Esophagus mucosa (tissue), 1 donor: ENCODE results near the gene TCF4. TPM values are rescaled to one million over a fixed set of nuclear protein-coding genes. Genes with fewer than 3 reads are reported as not detected.

Source experiments
- ATAC-seq: fragments of 200-7000 bp; cut with Tn5 transposase; one replicate; pipeline ENCODE4 v1.9.1; 2020
- total RNA-seq: library from RNA; stranded (reverse); gene quantifications from one replicate; pipeline ENCODE4 v1.2.4, GENCODE V29; 2023
- donor health status: DM: yes; HTN: yes; CAD: no.

TCF4 gene
- total RNA-seq, 1 donor from 2014 or later, result 25.1 TPM

DNA sequence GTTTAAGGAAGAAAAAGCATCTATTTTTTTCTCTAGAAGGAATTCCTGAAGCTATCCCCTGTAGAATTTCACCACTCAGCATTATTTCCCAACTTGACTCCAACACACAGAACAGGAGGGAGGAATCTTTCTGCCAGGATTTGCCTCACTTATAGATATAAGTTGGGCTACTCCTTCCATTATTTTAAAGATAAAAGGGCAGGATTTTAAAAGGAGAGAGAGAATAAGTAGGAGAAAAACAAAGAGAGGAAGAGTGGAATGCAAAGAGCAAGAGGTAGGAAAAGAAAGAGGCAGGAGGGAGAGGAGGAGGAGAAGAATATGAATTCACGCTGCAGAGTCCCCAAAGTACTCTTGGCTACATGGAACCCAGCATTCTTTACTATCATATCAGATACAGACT lies 182.5 kb downstream of the TCF4 start:
- ATAC-seq, result no peak

DNA sequence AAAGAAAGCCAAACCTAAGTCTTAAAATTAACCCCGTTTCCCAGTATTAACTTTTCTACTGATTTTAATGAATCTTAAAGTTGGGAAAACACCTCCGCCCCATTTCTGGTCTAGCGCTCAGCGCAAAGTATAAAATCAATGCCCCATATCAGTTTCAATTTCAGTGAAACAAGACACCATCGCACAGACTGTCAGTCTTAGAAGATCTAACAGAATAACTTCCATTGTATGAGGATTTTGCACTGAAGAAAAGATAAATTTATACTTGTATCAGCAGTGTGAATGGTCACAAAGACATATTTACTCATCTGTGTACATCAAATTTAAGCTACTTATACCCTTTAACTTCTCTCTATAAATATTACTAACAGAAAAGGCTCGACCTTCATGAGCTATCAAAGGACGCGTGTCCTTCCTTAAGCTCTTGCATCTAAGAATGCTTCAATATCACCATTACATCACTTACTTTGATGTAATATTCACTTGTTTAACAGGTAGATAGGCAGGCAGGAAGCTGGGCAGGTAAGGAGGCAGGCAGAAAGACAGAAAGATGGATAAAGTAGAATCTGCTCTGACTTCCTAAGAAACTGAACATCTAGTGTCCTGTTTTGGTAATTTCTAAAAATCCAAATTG lies 183.0 kb downstream of the TCF4 start:
- ATAC-seq, result no peak

DNA sequence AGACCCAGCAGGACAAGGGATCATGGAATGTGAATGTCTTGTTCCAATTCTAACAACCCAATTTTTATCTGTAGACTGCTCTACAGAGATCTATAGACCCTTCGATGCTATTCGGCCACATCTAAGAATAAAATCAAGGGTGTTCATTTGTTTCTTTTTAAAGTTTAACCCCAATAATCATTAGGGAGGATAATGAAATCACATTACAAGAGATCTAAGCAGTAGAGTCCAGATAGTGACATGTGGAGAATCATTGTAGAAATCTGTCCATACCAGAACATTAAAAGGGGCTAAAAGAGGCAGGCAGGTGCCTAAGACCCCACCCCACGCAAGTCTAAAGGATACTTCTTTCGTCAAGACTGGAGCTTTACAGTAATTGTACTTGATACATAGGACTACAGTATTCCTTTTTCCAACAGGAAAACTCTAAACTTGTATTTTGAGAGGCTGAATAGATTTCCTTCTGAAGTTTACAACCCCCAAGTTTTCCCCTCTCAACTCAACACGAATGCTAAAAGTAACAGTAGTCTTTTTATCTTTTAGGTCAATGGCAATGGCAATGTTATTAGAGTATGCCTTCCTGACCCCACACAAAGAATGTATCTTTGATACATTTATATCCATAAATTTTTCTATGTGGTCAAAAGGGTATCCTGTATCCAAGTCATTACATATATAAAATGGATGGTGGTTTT lies 183.7 kb downstream of the TCF4 start:
- ATAC-seq, result no peak

DNA sequence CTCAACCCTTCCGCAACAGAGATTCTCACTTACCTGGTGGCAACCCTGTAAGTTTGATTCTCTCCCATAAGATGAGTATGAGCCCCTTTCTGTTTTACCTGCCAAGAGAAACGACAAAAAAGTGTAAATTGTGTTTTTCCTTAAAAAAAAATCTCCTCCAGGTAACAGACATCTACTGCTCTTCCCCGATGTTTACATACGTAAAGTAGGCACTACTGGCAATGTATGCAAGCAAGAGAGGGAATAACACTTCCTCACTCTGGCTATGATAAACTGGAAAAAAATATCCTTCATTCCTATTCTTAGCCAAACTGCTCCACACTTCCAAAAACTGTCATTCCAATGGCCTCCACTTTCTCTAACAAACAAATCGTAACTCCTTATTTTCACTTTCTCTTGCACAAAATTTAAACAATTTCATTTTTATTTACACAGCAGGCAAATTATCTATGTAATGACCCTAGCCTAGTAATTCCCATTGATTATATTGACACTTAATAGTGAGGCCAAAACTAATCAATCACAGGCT lies 184.5 kb downstream of the TCF4 start:
- no peak for ATAC-seq

DNA sequence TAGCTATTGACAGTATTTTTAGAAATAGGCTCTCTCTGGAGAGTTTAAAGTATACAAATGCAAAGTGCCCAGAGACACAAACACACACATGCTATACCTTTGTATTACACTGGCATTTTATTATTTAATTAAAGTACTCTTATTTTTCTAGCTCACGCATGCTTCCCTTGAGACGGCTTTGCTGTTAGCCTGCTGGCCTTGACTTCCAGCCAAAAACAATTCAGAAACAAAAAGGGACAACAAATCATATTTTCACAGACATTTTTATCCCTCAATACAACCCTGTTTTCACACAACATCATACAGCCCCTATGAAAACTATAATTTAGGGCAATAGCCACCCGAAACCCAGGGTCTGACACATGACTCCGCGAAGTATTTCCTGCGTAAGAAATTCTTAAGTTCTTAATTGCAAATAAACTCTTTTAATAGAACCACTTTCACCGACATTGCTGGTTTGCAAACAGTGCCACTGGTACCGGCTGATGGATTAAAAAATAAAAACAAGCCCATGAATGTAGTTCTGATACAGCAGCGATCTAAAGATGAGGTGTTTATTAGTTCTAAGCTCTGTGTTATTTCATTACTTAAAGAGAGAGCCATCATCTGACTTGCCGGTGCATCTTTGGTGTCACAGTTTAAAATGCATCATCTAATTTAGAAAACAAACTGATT lies 185.1 kb downstream of the TCF4 start:
- no peak for ATAC-seq

DNA sequence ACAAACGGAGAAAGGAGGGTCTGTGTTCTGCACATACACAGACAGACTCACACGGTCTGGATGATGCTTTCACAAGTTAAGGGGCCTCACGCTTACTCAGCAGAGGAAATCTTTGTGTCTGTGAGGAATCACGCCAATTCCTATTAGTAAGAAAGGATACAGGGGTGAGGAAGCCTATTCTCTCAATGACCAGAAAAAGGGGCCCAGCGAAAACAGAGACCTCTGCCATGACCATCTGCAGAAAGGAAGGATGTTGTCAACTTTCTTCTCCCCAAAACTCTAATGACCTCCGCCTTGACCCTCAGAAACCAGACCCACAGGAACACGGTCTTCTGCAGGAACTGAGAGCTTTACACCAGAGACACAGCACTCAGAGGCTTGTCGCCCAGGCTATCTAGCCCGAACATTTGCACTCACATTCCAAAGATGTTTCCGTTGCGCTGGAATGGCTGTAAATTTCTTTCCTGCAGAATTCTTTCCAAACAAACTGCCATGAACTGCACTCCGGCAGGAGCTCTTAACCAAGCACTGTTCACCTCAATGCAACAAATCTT lies 186.3 kb downstream of the TCF4 start:
- ATAC-seq, result no peak

DNA sequence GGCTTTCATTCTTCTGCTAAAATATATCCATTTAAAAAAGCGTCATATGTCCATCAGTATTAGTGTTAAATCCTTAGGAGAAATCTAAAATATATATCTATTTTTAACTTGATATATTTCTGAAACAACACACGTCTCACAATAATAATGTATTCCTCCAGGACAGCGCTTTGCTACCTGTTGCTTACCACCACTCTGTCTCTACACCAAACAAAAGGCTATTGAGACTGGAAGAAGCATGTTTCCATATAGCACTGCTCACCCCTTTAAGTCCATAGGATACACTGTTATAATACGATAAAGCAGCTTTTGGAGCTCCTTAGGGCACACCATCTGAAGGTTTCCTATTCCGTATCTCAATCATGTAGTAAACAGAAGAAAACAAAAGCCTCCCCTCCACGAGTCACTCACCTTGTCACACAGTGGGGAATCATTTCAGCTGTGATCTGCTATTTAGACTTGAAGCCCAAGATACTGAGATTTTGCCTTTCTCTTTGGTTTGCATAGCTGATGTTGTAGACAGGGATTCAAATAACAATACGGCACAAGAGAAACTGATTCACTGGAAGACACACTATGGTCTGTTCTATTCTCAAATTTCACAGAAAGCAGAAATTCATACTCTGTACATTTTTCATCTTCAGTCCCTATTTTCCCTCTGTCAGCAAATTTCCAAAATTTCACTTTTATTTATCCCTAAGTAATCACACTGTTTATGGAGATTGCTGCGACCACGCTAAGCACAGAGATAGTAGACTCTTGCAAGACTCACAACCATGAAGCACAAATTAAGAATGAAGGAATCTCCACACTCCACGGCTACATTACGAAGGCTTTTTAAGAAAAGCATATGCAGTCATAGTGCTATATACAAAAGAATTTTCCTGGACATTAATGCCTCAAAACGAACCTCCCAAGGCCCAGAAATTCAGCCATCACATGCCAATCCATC lies 187.1 kb downstream of the TCF4 start:
- no peak for ATAC-seq

DNA sequence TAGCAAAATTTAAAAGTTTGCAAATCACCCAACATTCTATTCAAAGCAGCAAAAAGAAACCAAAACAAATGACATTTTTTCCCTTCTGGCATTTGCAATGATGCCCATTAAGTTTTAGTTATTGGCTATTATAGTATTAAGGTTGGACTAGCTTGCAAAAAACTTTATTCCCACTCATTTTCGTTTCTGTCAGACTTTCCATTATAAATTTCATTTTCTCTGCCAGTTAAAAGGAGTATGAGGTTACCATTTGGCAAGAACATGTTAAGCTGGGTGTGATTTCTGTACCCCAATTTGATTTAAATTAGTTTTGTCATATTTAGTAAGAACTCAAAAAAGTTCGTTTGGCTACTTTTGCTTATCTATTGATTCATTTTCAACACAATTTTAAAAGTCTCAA lies 187.9 kb downstream of the TCF4 start:
- no peak for ATAC-seq

DNA sequence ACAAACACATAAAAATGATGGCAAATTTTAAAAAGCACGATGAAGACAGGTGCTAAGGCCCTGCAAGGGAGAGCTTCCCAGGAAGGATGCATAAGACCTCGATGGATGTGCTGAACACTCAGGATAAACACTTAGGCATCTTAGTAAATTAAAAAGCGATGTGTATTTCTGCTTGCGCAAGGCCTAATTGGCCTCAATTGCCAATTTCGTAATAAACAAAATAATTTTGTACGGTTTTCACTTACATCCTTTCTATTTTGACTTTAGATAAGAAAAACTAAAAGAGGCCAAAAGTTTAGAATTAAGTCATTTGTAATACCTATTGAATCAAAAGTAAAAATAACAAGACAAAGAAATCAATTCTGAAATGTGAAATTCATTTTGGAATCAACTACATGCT lies 189.1 kb downstream of the TCF4 start:
- no peak for ATAC-seq

DNA sequence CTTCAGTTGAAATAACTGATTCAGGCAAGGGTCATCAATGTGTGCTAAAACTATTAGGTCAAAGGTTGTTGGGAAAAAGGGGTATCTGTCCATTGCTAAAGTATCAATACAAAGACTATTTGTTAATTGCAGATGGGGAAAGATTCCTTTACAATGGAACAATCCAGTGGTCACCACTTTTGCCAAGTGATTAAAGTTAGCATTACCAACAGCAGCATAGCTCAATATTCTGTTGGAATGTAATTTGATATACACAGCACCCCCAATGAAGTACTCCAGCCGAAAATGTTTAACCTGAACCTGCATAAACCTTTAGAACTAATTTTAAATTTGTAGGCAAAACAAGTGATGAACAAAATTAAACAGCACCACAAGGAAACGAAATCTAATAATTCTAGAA lies 191.0 kb downstream of the TCF4 start:
- no peak for ATAC-seq

DNA sequence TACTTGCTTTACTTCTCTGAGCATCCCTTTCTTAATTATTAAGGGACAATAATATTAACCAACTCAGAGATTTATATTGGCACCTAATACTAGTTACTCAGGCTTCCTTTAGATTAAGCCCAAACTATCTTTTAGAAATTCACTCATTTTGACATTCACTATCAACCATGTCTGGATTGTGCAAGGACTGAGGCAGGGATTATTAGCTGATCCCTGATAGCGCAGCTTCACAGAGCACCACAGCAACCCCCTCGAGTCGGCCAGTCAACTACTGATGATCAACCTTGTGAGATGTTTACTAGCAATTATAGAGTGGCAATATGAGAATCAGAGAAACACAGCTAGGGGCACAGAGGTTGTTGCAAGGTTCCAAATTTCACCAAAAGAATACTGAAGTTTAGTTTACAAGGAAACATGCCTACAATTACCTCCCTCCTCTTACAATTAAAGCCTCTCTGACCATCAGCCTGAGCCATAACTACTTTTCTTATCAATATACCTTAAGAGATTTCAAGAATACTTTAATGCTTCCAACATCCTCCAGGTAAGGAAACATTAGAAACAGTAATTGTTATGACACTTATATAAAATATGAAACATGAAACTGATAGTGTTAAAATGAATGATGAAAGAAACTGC lies 191.6 kb downstream of the TCF4 start:
- ATAC-seq, result no peak

DNA sequence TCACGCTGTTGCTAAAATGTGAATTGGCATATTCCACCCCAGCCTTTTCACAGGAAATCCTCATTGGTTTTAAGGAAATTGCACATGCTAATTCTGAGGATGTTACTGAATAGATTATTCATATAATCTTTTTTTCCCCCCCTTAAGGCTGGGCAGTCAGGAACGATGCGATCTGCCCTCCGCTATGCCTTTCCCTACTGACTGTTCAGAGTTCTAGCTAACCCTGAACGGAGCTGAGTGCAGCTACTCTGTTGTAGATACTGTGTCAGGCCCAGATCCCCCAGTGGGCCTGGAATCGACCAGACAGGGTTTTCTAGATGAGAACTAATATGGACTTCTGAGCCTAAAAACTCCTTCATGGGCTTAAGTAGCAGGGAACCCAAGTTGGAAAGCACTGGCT lies 192.2 kb downstream of the TCF4 start:
- ATAC-seq, result no peak

DNA sequence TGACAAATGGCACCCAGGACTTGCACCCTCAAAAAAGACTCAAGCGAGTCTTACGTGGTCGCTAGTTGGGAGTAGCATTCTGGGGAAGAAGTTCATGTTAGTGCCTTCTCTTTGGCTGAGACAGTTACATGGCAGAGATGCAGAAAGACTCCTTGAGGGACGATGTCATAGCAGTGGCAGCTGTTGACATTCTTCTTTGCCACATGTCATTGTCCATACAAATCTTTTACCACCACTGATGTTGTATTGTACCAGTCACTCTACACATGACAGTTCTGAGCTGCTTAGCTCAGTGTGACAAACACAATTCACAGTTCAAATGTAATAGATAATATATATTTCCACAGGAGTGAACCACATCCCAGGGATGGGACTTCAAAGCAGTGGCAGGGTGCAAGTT lies 197.1 kb downstream of the TCF4 start:
- ATAC-seq, result no peak

DNA sequence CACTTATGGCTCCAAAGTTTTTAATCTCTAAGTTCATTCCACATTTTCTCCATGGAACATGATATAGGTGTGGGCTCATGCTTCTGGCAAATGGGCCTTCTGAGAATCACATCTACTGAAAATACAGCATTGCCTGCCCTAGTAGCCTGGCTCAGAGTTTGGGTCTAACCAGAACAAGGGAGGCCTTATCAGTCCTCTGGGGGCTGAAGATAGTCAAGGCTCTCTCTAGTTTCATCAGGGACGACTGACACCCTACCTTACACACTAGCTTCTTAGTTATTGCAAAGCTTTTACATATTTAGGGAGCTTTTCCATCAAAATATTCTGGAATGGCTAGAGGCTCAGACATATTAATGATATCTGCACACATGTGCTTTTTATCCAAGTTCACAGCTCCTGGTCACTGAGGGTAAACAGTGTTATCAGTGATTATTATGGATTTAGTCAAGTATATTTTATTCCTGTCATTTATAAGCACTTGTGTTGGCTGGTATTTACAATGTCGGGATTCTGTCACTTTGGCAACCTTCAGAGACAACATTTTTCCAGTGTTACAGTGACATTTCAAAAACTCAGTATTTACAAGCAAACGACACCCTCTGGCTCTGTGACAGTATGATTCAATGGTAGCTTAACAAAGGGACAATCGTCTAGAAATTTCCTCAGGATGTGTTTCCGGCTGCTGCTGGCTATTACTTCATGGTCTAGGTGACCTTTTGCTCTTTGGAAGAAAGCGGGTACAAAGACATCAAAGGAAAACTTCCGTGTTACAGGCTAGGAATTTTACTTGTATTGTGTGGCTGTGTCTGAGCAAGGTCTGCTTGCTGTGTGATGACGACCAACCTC lies 200.6 kb downstream of the TCF4 start:
- no peak for ATAC-seq

DNA sequence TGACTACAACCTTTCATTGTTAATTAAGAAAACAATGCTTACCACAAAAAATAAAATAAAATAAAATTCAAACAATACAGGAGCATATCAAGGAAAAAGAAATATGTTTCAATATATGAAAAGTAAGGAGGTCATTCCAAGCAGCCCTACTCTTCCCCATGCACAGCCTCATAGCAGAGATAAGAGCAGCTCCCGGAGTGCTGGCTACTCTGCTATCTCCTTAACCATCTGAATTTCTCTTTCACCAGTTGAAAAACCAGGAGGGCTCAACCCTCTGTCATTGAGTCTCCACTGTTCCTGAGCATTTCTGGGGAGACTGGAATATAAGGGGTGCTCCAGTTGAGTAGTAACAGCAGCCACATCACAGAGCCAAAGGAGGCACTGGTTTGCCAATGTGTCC lies 201.4 kb downstream of the TCF4 start:
- ATAC-seq, result no peak

DNA sequence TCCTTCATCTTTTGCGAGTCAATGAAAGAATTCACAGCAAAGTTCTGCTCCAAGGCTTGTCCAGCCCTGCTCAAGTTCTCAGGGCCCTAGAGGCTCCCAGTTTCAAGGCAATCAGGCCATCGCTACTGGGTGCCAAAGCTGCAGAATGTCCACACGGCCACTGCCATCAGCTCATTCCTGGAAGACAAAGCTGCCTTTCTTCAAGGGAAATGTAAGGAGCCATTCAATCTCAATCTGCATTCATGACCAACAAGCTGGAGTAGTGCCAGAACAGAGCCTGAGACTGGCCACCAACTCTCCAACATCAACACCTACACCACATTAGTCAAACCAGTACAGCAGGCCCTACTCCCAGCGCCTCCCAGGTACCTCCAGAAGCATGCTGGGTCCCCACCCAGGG lies 202.2 kb downstream of the TCF4 start:
- ATAC-seq, result peak; percentile 80

DNA sequence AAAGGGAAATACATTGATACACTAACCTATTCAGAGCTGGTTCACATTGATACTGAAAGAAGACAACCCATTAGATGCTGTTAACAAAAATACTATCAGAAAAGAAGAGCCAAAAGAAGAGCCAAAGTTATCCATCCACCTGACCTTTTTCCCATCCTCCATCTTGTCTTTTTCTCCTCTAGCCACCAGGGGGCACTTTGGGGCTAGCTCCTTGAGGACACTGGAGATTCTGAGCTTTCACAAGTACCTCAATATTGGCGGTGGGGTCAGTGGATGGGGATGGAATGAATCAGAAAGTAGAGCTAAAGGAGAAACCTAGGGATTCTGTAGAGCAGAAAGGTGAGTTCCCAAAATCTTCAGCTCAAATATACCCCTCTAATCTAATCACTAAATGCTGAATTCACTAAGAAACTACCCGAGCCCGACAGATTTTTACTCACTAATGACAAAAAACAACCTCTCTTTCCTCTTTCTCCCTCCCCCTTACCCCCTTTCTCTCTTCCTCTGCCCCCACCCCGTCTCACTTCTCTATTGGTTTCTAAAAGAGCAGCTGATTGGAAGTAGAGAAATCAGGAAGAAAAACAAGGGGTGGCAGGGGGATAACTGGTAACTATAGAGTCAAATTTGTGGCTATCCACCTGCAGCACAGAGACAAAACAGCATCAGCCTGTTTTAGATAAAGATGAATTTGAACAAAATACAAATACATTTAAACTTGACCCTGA lies 203.3 kb downstream of the TCF4 start:
- ATAC-seq, result no peak

DNA sequence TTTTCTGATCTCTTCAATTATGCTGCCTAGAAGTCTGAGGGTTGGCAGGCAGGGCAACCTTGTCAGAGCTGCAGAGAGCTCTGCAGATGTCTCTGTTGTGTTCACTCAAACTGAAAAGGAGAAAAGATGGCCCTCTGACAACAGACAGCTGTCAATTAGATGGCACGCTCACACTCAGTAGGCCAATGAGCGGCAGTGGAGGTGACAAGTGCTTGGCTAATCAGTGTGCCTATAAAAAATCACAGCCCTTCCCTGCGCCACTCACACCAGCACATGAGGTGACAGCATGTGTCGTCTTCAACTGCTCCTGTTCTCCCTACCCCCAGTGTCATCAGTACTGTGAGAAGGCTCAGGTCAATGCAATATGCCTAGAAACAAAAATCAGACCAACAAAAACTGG lies 203.9 kb downstream of the TCF4 start:
- no peak for ATAC-seq

DNA sequence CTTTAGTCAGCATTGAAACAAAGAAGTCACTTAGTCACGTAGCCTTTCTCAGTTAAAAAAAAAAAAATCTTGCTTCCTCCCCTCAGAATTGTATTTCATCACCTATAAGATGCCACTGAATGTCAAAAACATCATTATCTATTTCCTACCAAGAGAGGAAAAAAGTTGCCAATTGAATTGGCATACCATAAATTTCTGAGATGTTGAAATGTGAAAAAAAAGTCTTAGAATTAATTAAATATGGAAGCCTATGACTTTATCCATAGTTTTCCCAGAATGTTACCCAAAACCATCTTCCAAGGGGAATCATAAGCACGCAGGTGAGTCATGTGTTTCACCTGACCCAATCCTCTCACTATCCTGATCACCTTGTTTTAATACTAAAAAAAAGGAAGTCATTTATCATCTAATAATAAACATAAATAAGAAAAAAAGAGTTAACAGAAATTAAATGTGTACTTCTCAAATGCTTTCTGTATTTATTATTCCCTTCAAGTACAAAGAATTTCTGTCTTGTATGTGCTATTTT lies 205.7 kb downstream of the TCF4 start:
- no peak for ATAC-seq

DNA sequence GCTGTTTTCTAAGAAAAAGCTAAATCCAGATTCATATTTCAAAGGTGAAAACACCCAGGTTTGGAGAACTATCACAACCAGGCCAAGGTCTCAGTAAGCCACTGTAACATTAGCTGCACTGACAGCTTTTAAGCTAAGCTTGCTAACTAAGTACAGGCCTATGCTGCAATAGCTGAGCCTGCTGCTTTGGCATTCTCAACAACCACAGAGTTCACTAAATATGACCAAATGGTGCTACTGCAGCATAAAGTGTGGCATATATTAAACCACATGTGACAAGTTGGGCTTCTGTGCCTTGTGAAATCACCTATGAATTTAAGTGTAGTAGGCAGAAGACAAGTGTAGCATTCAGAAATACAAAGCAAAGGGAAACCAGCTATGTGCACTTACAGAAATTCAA lies 206.7 kb downstream of the TCF4 start:
- ATAC-seq, result no peak
